NOMO-1 treated with DMSO at 0.1 percent for 48 hours (cell line): Measurements from ENCODE around the gene KCNF1.
A peak's percentile ranks its signal among the peaks of the same experiment; 100 is the strongest.

Experiments used
- DNase-seq: peaks from one replicate; lab custom pipeline; 2025; ENCODE audit not compliant: unreplicated experiment; lab: John Stamatoyannopoulos, UW

KCNF1 gene, protein sequence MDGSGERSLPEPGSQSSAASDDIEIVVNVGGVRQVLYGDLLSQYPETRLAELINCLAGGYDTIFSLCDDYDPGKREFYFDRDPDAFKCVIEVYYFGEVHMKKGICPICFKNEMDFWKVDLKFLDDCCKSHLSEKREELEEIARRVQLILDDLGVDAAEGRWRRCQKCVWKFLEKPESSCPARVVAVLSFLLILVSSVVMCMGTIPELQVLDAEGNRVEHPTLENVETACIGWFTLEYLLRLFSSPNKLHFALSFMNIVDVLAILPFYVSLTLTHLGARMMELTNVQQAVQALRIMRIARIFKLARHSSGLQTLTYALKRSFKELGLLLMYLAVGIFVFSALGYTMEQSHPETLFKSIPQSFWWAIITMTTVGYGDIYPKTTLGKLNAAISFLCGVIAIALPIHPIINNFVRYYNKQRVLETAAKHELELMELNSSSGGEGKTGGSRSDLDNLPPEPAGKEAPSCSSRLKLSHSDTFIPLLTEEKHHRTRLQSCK

DNA sequence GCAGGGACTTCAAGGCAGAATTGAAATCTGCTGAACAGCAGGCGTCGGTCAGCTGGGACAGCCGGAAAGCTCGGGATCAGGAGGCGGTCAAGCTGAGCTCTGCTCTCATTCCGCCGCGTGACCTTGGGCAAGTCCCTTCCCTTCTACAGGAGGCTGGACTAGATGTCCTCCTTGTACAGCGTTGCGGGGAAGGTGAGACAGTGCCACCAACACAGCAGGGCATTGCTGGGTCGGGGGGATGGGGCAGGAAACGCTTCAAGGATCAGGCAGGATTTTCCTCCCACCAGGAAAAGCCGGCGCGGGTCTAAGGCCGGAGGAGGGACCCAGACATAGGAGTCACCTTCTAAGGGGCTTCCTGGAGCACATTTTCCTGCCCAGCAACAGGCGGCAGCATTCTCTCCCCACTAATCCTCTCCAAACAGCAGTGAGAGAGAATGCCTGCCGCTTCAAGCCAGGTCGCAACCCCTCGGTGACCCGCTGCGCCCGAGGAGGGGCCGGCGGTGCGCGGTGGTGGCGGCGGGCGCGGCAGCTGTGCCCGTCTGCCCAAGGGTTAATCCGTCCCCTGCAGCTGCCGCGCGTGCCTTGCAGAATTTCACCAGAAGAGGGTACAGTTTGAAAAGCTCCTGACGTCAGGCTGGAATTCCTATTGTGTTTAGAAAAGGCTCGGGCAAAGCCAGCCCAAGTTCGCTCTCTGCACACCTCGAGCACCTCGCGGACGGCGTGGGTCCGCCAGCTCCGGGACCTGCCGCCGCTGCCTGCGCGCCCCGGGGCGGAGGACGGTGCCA lies at the start of gene KCNF1:
KCNF1 (plus strand) TSS at position 644 of the 785 bp plus-strand sequence. CDS start 493 bp downstream, outside the sequence.
- DNase-seq = peak; percentile 77

GRCh38 chr2:10862330-10862729 lies 49.4 kb upstream of the KCNF1 start:
- DNase-seq = no peak

- no peak for DNase-seq
Measured at GRCh38 chr2:10863047-10863446, 48.7 kb upstream of the KCNF1 start.

- peak; percentile 93 for DNase-seq
Measured at GRCh38 chr2:10863837-10864236, 47.9 kb upstream of the KCNF1 start.

GRCh38 chr2:10864251-10864650 lies 47.5 kb upstream of the KCNF1 start:
- no peak for DNase-seq

- DNase-seq = peak; percentile 39
Measured at GRCh38 chr2:10864861-10865636, 46.7 kb upstream of the KCNF1 start.

DNA sequence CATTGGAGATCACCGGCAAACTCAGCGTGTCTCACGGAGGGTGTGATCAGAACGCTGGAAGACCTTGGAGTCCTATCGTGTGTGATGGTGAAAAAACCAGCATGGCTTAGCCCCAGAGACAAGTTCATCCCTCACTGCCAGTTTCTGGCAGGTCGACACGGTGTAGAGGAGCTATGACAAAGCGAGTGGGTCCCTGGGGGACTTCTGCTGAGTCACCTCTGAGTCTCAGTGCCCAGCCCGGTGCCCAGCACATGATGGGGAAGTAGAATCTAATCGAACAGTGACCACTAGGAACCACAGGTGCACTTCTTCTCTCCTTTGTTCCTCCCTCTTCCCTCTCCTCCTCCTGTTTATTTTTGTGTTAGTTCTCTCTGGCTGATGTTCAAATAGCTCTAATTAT lies 45.9 kb upstream of the KCNF1 start:
- no peak for DNase-seq

- DNase-seq = no peak
Measured at GRCh38 chr2:10867692-10868420, 43.9 kb upstream of the KCNF1 start.

- DNase-seq = no peak
Measured at GRCh38 chr2:10868465-10869314, 43.0 kb upstream of the KCNF1 start.

DNA sequence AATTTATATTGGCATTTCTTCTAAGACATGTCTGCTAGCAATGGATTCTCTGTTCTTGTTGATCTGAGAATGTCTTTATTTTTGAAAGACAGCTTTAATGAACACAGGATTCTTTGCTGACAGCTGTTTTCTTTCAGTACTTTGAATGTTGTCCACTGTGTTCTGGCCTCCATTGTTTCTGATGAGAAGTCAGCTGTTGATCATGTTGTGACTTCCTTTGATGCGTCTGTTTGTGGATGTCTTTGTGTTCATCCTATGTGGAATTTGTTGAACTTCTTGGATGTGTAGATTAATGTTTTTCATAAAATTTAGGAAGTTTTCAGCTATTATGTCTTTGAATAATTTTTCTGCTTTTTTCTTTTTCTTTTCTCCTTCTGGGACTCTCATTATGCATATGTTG lies 39.8 kb upstream of the KCNF1 start:
- no peak for DNase-seq

GRCh38 chr2:10873171-10873570 lies 38.6 kb upstream of the KCNF1 start:
- DNase-seq = no peak

DNA sequence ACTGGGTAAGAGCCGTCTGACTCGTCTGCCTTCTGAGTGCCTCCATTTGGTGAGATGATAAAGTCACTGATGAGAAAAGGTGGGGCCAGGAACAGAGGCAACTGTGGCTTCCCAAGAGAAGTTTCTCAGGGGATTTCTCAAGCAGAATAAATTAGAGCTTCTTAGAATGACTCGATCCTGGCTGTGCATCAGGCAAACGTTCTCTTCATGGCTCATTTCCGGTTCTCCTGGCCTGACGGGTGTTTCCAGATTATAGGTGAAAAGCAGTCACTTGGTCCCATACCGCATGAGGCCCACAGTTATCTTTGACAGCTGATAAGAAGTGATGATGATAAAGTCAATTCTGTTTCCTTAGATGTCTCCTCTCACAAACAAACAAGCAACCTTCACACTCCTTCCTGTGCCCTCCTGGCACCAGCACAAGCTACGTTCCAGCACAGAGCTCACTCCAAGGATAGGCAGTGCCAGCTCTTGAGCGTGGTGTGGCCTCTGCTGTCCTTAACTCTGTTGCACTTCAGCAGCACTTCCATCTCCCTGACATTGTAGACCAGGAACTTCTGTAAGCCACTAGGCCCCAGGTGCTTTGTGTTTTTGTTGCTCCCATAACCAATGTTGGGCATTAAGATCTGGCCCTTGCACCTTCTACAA lies 37.8 kb upstream of the KCNF1 start:
- no peak for DNase-seq

DNA sequence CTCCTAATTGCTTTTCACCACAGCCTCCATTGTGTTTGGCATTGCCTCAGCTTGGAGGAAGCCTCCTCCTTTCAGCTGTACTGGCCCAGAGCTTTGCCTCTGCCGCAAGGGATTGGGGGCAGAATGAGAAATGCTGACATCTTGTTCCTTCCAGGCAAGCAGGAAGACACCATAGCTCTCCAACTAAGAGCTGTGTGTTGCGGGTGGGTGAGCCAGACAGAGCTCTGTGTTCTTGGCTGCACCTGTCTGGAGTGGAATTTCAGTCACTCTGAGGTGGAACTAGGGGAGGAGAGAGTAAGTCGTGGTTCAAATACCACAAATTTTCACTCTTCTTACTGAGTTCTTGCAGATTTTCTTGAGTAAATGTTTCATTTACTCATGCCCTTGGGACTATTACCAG lies 36.6 kb upstream of the KCNF1 start:
- DNase-seq = no peak

DNA sequence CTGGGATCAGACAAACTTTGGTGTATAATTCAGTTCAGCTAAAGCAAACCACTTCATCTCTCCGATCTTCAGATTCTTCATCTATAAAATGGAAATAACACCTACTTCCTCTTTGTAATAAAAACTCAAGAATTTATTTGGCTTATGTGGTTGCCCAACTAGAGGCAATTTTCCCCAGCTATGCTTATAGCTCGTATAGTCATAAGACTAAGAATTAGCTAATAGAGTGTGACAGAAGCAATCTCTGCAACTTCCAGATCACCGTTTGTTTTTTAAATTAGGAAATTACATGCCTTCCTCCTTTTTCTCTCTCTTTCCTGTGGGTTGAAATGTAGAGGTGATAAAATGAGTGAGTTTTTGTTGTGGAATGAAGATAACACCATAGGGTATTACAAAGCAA lies 35.3 kb upstream of the KCNF1 start:
- peak; percentile 94 for DNase-seq

DNA sequence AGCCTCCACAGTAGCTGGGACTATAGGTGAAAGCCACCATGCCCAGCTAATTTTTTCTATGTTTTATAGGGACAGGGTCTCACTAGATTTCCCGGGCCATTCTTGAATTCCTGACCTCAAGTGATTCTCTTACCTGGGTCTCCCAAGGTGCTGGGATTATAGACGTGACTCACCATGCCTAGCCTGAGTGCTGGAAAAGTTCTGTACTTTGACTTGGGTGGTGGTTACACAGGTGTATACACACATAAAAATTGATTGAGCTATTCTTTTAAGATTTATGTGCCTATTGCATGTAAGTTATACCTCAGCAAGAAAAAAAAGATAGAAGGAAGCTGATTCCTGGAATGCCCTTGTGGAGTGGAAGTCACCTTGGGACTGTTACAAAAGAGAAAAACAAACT lies 34.8 kb upstream of the KCNF1 start:
- DNase-seq = no peak

GRCh38 chr2:10877651-10878111 lies 34.1 kb upstream of the KCNF1 start:
- DNase-seq = no peak

DNA sequence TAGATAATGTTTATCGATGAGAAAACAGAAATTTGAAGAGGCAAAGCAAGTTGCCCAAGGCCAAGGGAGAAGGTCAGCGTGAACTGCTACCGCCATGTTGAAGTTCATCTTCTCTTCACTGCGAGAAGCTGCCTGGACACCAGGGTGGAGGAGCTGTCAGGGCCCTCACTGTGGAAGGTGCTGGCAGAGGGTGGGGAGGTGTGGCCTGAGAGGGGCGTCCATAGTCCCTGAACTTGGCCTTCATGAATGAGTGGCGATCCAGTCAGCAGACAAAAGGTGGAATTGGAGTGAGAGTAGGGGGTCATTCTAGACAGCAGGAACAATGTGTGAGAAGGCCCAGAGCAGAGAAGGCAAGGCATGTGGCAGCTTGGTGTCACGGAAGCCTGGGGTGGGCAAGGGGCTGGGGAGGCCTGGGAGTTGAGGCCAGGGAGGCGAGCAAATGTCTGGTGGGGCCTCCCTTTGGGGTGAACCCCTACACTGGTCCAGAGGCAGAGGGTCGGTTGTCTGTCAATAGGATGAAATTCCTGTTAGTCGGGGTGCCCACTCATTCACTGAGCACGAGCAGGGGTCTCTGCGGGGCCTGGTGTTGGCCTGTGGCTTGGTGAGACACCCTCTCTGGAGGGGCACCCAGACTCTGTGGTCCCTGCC lies 33.3 kb upstream of the KCNF1 start:
- DNase-seq = no peak

DNA sequence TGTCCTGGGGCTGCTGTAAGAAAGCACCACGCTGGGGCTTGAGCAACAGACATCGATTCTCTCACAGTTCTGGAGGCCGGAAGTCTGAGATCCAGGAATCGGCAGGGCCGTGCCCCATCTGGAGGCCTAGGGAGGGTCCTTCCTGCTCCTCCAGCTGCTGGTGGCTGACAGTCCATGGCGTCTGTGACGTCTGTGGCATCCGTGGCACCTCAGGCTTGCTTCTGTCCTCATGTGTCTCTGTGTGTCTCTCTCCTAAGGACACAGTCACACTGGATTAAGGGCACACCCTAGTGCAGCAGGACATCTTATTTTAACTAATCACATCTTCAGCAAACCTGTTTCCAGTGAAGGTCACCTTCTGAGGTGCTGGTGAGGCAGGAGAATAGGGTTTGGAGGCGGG lies 32.6 kb upstream of the KCNF1 start:
- no peak for DNase-seq
